Activated T-cell treated with anti-CD3 and anti-CD28 coated beads, Interleukin-2, amount 50 U/mL, for 4 hours (primary cell): Measurements from ENCODE around the gene ZNF362. TPM values are rescaled to one million over a fixed set of nuclear protein-coding genes. Genes with fewer than 3 reads are reported as not detected.
A peak's percentile ranks its signal among the peaks of the same experiment; 100 is the strongest.

Experiments
- ATAC-seq, 2 donors: fragments of 200-7000 bp; cut with Tn5 transposase; one replicate each; pipeline ENCODE4 v1.10.0; 2021
- DNase-seq: peaks from one replicate; pipeline ENCODE4 v3.0.0-alpha.2; 2020
- H3K27me3 Mint-ChIP-seq: one replicate; pipeline ENCODE4 v1.8.0; 2021; ENCODE audit warnings: low read depth, mixed read lengths
- H3K36me3 Mint-ChIP-seq: one replicate; pipeline ENCODE4 v1.8.0; 2022; ENCODE audit warnings: mixed read lengths; ENCODE audit not compliant: insufficient read depth
- H3K4me1 Mint-ChIP-seq: one replicate; pipeline ENCODE4 v1.8.0; 2021; ENCODE audit warnings: low read depth, mixed read lengths
- H3K4me3 Mint-ChIP-seq: one replicate; pipeline ENCODE4 v1.8.0; 2021; ENCODE audit warnings: mild to moderate bottlenecking, moderate library complexity, mixed read lengths
- H3K9me3 Mint-ChIP-seq: one replicate; pipeline ENCODE4 v1.8.0; 2021; ENCODE audit warnings: mixed read lengths
- total RNA-seq, 3 donors: library from RNA; stranded (reverse); gene quantifications; one replicate each; pipeline ENCODE4 v1.2.1, GENCODE V29; 2021

The ZNF362 gene, protein sequence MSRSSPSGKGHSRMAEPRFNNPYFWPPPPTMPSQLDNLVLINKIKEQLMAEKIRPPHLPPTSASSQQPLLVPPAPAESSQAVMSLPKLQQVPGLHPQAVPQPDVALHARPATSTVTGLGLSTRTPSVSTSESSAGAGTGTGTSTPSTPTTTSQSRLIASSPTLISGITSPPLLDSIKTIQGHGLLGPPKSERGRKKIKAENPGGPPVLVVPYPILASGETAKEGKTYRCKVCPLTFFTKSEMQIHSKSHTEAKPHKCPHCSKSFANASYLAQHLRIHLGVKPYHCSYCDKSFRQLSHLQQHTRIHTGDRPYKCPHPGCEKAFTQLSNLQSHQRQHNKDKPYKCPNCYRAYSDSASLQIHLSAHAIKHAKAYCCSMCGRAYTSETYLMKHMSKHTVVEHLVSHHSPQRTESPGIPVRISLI
- 10 to 100 TPM in 2 of 3 donors, 1 to 10 TPM in 1; 8.4 to 11.2 (median 10.3) TPM for total RNA-seq

GRCh38 chr1:33256471-33257206, at the start of gene ZNF362:
Gene ZNF362, plus strand, starts transcription at chr1:33256492. Its CDS starts 14,083 bp downstream, at chr1:33270575.
- Mint-ChIP-seq H3K9me3 (no peaks in the 10 kb centered on the region), H3K36me3 (no peaks in the 10 kb centered on the region), H3K27me3 (no peaks in the 10 kb centered on the region), H3K4me1 (peaks cover 39% of the 10 kb centered on the region), H3K4me3 (peak within 1 kb of the TSS; percentile 98)
- peak; percentile 86 to 87 for ATAC-seq
- DNase-seq: peak; percentile 66

GRCh38 chr1:33211972-33212371, 44.3 kb upstream of the ZNF362 start:
- Mint-ChIP-seq H3K4me3 (no peak overlapping the region), H3K27me3 (peaks cover 17% of the 10 kb centered on the region), H3K36me3 (no peaks in the 10 kb centered on the region), H3K9me3 (no peaks in the 10 kb centered on the region), H3K4me1 (no peaks in the 10 kb centered on the region)
- no peak for DNase-seq
- no peak for ATAC-seq

GRCh38 chr1:33219886-33220661, 36.2 kb upstream of the ZNF362 start:
- Mint-ChIP-seq H3K27me3 (no peaks in the 10 kb centered on the region), H3K9me3 (peaks cover 16% of the 10 kb centered on the region), H3K4me1 (no peaks in the 10 kb centered on the region), H3K4me3 (no peak overlapping the region), H3K36me3 (no peaks in the 10 kb centered on the region)
- no peak for ATAC-seq
- no peak for DNase-seq

DNA sequence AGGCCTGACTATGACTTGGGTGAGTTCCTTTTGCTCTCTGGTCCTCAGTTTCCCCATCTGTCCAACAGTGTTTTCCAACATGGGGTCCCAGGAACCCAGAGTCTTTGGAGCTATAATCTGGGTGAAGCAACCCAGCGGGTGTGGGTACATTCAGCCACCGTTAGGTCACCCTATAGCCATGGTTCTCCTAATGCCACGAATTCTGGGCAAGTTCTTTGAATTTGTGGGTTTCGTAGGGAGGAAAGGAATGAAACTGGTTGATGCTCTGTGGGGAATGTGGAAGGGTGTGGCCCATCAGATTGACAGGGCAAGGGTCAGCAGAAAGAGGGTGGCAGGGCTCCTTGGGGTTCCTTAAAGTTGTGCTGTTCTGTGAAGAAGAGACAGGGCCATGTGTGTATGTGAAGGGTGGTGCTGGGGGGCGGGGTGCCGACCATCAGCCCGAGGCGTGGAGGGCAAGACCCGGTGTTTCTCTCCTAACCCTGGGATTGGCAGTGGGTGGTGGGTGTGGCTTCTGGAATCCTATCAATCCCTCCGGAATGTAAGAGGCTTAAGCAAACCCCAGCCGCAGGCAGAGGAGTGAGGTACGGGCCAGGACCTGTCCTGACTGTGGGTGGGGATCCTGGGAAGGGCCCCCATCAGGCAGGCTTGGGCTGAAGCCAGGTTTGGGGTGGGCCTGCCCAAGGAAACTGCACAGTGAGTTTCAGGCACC, 35.5 kb upstream of the ZNF362 start:
- Mint-ChIP-seq H3K4me1 (no peaks in the 10 kb centered on the region), H3K27me3 (no peaks in the 10 kb centered on the region), H3K36me3 (no peaks in the 10 kb centered on the region), H3K9me3 (peaks cover 17% of the 10 kb centered on the region), H3K4me3 (no peak overlapping the region)
- ATAC-seq (no peak), DNase-seq (no peak)

- no peak for ATAC-seq
- no peak overlapping the region for H3K4me3 Mint-ChIP-seq
- no peaks in the 10 kb centered on the region for H3K27me3 Mint-ChIP-seq
- no peaks in the 10 kb centered on the region for H3K4me1 Mint-ChIP-seq
- DNase-seq: no peak
- no peaks in the 10 kb centered on the region for H3K36me3 Mint-ChIP-seq
- peaks cover 17% of the 10 kb centered on the region for H3K9me3 Mint-ChIP-seq
These were observed 34.9 kb upstream of the ZNF362 start for GRCh38 chr1:33221385-33221758.

- Mint-ChIP-seq H3K36me3 (no peaks in the 10 kb centered on the region), H3K4me1 (no peaks in the 10 kb centered on the region), H3K27me3 (no peaks in the 10 kb centered on the region), H3K9me3 (peaks cover 17% of the 10 kb centered on the region), H3K4me3 (no peak overlapping the region)
- ATAC-seq: no peak
- no peak for DNase-seq
These were observed 33.9 kb upstream of the ZNF362 start for GRCh38 chr1:33222381-33222780.

DNA sequence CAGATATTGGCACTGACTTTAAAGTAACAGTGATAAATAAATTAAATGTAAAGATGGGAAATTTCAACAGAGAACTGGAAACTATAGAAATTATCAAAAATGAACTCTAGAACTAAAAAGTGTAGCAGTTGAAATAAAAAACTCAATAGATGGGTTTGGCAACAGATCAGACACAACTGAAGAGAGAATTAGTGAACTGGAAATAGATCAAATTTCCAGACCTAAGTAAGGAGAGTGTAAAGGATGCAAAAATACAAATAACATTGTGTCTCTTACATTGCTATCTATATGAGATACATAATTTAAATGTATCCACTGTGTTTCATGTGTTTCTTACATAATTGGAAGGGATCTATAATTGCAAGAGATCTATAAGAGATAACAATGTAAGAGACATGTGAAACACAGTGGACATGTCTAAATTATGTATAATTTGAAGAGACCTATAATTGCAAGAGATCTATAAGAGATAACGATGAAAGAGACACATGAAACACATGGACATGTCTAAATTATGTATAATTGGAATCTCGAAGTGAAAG, 32.1 kb upstream of the ZNF362 start:
- ATAC-seq (no peak), DNase-seq (no peak)
- Mint-ChIP-seq H3K27me3 (peaks cover 13% of the 10 kb centered on the region), H3K4me3 (no peak overlapping the region), H3K9me3 (peaks cover 17% of the 10 kb centered on the region), H3K36me3 (no peaks in the 10 kb centered on the region), H3K4me1 (no peaks in the 10 kb centered on the region)

- Mint-ChIP-seq H3K4me1 (no peaks in the 10 kb centered on the region), H3K4me3 (no peak overlapping the region), H3K27me3 (peaks cover 15% of the 10 kb centered on the region), H3K9me3 (peaks cover 17% of the 10 kb centered on the region), H3K36me3 (no peaks in the 10 kb centered on the region)
- DNase-seq (no peak), ATAC-seq (no peak)
These were observed 30.7 kb upstream of the ZNF362 start for GRCh38 chr1:33225586-33225985.

GRCh38 chr1:33228935-33229487, 27.3 kb upstream of the ZNF362 start:
- no peak for ATAC-seq
- peaks cover 11% of the 10 kb centered on the region for H3K9me3 Mint-ChIP-seq
- no peaks in the 10 kb centered on the region for H3K4me1 Mint-ChIP-seq
- peaks cover 21% of the 10 kb centered on the region for H3K27me3 Mint-ChIP-seq
- DNase-seq: no peak
- H3K4me3 Mint-ChIP-seq: no peak overlapping the region
- H3K36me3 Mint-ChIP-seq: no peaks in the 10 kb centered on the region

DNA sequence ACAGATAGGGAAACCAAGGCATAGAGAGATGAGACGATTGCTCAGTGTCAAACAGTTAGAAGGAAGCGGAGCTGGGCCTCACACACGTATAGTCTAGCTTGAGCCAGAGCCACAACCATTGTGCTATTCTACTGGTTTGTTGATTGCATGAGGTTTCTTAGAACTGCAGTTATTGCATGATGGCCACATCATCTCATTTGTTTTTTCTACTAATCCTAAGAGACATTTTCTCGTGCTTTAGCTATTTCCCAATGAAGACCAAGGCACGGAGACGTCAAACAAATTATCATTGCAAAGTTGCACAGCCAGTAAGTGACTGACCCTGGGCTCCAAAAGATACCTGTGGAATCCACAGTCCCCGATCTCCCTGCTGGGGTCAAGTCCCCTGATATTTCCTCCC, 25.1 kb upstream of the ZNF362 start:
- Mint-ChIP-seq H3K4me3 (no peak overlapping the region), H3K27me3 (peaks cover 21% of the 10 kb centered on the region), H3K4me1 (no peaks in the 10 kb centered on the region), H3K36me3 (no peaks in the 10 kb centered on the region), H3K9me3 (no peaks in the 10 kb centered on the region)
- DNase-seq (no peak), ATAC-seq (no peak)

- no peaks in the 10 kb centered on the region for H3K4me1 Mint-ChIP-seq
- peaks cover 21% of the 10 kb centered on the region for H3K27me3 Mint-ChIP-seq
- no peaks in the 10 kb centered on the region for H3K9me3 Mint-ChIP-seq
- no peaks in the 10 kb centered on the region for H3K36me3 Mint-ChIP-seq
- ATAC-seq (no peak), DNase-seq (no peak)
- no peak overlapping the region for H3K4me3 Mint-ChIP-seq
These were observed 23.6 kb upstream of the ZNF362 start for GRCh38 chr1:33232716-33233115.

DNA sequence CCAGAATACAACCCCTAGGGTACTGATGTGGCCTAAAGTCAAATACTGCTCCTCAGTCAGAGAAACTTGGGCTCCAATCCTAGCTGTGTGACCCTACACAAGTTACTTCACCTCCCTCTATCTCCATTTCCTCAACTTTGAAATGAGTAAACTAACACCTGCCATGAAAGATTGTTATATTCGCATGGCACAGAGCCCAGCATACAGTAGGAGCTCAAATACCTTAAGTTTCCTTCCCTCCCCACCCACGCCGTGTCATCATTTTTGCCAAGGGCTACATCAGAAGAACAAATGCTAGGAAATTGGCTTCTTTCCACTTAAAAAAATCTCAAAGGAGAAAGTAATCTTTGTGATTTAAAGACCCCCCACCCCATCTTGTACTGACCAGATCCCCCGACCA, 22.2 kb upstream of the ZNF362 start:
- Mint-ChIP-seq H3K27me3 (peaks cover 10% of the 10 kb centered on the region), H3K9me3 (no peaks in the 10 kb centered on the region), H3K36me3 (no peaks in the 10 kb centered on the region), H3K4me1 (peaks cover 1% of the 10 kb centered on the region), H3K4me3 (no peak overlapping the region)
- ATAC-seq: no peak
- DNase-seq: no peak

- no peaks in the 10 kb centered on the region for H3K36me3 Mint-ChIP-seq
- no peaks in the 10 kb centered on the region for H3K9me3 Mint-ChIP-seq
- H3K27me3 Mint-ChIP-seq: peaks cover 7% of the 10 kb centered on the region
- DNase-seq (no peak), ATAC-seq (no peak)
- no peak overlapping the region for H3K4me3 Mint-ChIP-seq
- peaks cover 1% of the 10 kb centered on the region for H3K4me1 Mint-ChIP-seq
These were observed 21.7 kb upstream of the ZNF362 start for GRCh38 chr1:33234588-33234990.
